A673 (cell line): ENCODE results near the gene SEMA4A. TPM values are rescaled to one million over a fixed set of nuclear protein-coding genes. Genes with fewer than 3 reads are reported as not detected.
A peak's percentile ranks its signal among the peaks of the same experiment; 100 is the strongest.

Experiments used
- BruUV-seq: library from RNA; stranded (reverse); fragments of 400-500 nt; replicated peaks from 2 replicates; lab custom pipeline; 2021; lab: Mats Ljungman, UMichigan
- CTCF ChIA-PET: fragments of 300-600 bp; sonication (Branson Sonifier 250); formaldehyde crosslinking; loops from one replicate; lab custom pipeline; 2022; ENCODE audit warnings: antibody characterized with exemption; lab: Charles Lee
- POLR2A ChIA-PET: fragments of 300-600 bp; sonication (Branson Sonifier 250); formaldehyde crosslinking; loops from one replicate; lab custom pipeline; 2022; ENCODE audit warnings: antibody characterized with exemption; ENCODE audit not compliant: low non-redundant PET; lab: Charles Lee
- DNase-seq: peaks from one replicate; pipeline ENCODE4 v3.0.0-alpha.2; 2015; ENCODE audit warnings: low spot score
- H3K27ac ChIP-seq: fragments of 200-600 bp; sonication (generic); 2 replicates; pipeline ENCODE4 v1.5.1; 2016; ENCODE audit warnings: mixed run types, low read depth, mild to moderate bottlenecking, mixed read lengths, antibody characterized with exemption, low read length; ENCODE audit not compliant: poor library complexity, severe bottlenecking
- H3K27me3 ChIP-seq: fragments of 200-600 bp; sonication (generic); replicated peaks from 2 replicates; pipeline ENCODE4 v1.6.1; 2017; ENCODE audit warnings: mixed run types, low read depth, mild to moderate bottlenecking, mixed read lengths, antibody characterized with exemption, low read length; ENCODE audit not compliant: insufficient read depth, poor library complexity
- H3K36me3 ChIP-seq: fragments of 200-600 bp; sonication (generic); 2 replicates; pipeline ENCODE4 v1.6.1; 2016; ENCODE audit warnings: mixed run types, mild to moderate bottlenecking, mixed read lengths, antibody characterized with exemption, low read length; ENCODE audit not compliant: insufficient read depth, poor library complexity, severe bottlenecking
- H3K4me1 ChIP-seq: fragments of 200-600 bp; sonication (generic); 2 replicates; pipeline ENCODE4 v1.6.1; 2017; ENCODE audit warnings: mixed run types, mild to moderate bottlenecking, mixed read lengths, antibody characterized with exemption, low read length; ENCODE audit not compliant: insufficient read depth, poor library complexity, severe bottlenecking
- H3K4me3 ChIP-seq: fragments of 200-600 bp; sonication (generic); 2 replicates; pipeline ENCODE4 v1.5.1; 2016; ENCODE audit warnings: low read depth, mixed run types, mild to moderate bottlenecking, mixed read lengths, low read length; ENCODE audit not compliant: poor library complexity, severe bottlenecking
- H3K9me3 ChIP-seq: fragments of 200-600 bp; sonication (generic); 2 replicates; pipeline ENCODE4 v1.6.1; 2016; ENCODE audit warnings: mixed run types, low read depth, mild to moderate bottlenecking, mixed read lengths, antibody characterized with exemption, low read length; ENCODE audit not compliant: poor library complexity, severe bottlenecking
- EZH2 ChIP-seq: fragments of 200-600 bp; sonication (generic); IDR thresholded peaks from 2 replicates; pipeline ENCODE4 v1.6.1; 2017; ENCODE audit warnings: borderline replicate concordance, low read depth, mild to moderate bottlenecking, mixed read lengths, antibody characterized with exemption, low read length; ENCODE audit not compliant: poor library complexity, severe bottlenecking
- intact Hi-C: fragments of 100-400 bp; cut with micrococcal nuclease; formaldehyde crosslinking; loops from one replicate; pipeline ENCODE4 v1.10.0; 2022; ENCODE audit not compliant: unreplicated experiment
- total RNA-seq: library from RNA; stranded (reverse); gene quantifications from 2 replicates; pipeline ENCODE4 v1.2.3, GENCODE V29; 2021
- TF ChIP-seq, protein P1 (sequence below): fragments of 300-800, 200-600 bp; sonication (generic); conservative IDR thresholded peaks from 2 replicates; pipeline ENCODE4 v1.5.1; 2017; ENCODE audit warnings: low read depth, mild to moderate bottlenecking, antibody characterized with exemption, low read length, moderate library complexity, mixed read lengths

The SEMA4A gene
- total RNA-seq, 1 experiment from 2014 or later = 0.77 TPM

DNA sequence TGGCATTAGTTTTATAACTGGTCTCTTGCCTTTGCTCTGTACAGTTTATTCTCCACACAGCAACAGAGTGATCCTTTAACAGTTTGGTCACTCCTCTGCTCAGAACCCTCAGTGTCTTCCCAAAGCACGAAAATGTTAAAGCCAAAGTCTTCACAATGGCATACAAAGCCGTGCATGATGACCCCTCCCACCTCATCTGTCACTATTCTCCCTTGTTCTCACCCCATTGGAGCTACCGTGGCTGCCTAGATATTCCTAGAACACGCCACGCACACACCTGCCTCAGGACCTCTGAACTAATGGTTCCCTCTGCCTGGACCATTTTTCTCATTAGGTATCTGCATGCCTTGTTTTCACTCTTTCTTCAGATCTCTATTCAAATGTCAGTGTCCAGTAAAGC is 8.6 kb upstream of the SEMA4A start:
- intact Hi-C loops = loop anchor here (10.0 kb wide), 1 partner anchor 170 kb away; no protein-coding TSS in a partner anchor
- CTCF ChIA-PET = no interaction called here
- no TSS peak for BruUV-seq
- POLR2A ChIA-PET = no interaction called here
- TF ChIP-seq, protein P1, sequence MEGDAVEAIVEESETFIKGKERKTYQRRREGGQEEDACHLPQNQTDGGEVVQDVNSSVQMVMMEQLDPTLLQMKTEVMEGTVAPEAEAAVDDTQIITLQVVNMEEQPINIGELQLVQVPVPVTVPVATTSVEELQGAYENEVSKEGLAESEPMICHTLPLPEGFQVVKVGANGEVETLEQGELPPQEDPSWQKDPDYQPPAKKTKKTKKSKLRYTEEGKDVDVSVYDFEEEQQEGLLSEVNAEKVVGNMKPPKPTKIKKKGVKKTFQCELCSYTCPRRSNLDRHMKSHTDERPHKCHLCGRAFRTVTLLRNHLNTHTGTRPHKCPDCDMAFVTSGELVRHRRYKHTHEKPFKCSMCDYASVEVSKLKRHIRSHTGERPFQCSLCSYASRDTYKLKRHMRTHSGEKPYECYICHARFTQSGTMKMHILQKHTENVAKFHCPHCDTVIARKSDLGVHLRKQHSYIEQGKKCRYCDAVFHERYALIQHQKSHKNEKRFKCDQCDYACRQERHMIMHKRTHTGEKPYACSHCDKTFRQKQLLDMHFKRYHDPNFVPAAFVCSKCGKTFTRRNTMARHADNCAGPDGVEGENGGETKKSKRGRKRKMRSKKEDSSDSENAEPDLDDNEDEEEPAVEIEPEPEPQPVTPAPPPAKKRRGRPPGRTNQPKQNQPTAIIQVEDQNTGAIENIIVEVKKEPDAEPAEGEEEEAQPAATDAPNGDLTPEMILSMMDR = no peak
- no peak for TF ChIP-seq EZH2
- no peaks in the 10 kb centered on the region for H3K36me3 ChIP-seq
- H3K27ac ChIP-seq = no peak overlapping the region
- DNase-seq = no peak
- H3K27me3 ChIP-seq = no peaks in the 10 kb centered on the region
- H3K4me1 ChIP-seq = peaks cover 10% of the 10 kb centered on the region
- H3K9me3 ChIP-seq = no peaks in the 10 kb centered on the region
- H3K4me3 ChIP-seq = no peak overlapping the region

DNA sequence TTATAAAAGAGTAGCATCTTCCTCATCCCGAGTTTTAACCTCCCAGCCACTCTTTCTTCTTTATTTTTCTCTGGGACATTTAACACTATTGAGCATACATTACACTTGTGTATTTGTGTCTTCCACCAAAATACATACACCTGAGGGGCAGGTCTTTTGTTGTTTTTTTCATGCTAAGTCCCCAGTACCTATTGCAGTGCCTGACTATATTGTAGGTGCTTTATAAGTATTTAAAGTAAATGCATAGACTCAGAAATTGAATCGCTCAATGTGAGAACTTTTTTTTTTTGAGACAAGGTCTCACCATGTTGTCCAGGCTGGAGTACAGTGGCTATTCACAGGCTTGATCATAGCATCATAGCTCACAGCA is 7.8 kb upstream of the SEMA4A start:
- CTCF ChIA-PET = interaction anchor here (0.5 to 2.7 kb wide), 7 partner anchors 39 to 131 kb away, joined by 3 to 28 read pairs (median 5); partner anchors contain the start of gene PMF1
- H3K27me3 ChIP-seq = no peaks in the 10 kb centered on the region
- DNase-seq = no peak
- TF ChIP-seq, protein P1 = no peak
- TF ChIP-seq EZH2 = no peak
- POLR2A ChIA-PET = no interaction called here
- H3K9me3 ChIP-seq = no peaks in the 10 kb centered on the region
- no peak overlapping the region for H3K4me3 ChIP-seq
- no peak overlapping the region for H3K27ac ChIP-seq
- H3K36me3 ChIP-seq = no peaks in the 10 kb centered on the region
- intact Hi-C loops = loop anchor here (1.0 to 10.0 kb wide), 2 partner anchors 80 to 169 kb away; no protein-coding TSS in a partner anchor
- no TSS peak for BruUV-seq
- H3K4me1 ChIP-seq = peaks cover 10% of the 10 kb centered on the region

DNA sequence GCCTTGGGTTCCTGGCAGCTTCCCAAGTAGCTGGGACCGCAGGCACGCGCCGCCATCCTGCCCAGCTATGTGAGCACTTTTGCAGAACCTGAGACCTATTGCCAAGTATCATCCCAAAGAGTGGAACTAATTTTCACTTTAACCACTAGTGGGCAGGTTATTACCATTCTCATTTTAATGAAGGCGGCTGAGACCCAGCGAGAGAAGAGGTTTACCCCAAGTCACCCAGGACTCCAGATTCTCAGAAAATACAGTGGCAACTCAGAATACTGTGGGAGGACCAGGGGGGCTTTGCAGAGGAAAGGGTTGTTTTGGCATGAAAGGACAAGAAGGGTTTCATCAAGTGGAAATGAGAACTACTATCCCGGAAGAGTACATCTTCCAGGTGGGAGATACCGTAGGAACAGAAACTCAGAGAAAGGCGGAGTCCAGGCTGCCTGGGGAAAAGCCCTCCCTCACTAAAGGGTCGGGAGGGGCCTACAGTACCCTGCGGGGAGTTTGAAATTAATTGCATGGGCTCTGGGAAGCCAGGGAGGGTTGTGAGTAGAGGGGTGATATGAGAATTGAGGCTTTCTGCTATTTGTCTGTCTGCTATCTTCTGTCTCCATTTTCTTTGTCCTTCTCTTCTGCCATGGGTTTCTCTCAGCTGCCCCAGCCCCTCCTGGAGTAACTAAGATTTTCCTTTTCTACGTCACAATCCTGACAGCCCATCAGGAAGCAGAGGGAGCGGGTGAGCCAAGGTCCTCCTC is 7.2 kb upstream of the SEMA4A start:
- H3K27ac ChIP-seq = no peak overlapping the region
- peak; percentile 93 for DNase-seq
- peak overlapping the region; percentile 26 for H3K4me3 ChIP-seq
- ChIA-PET CTCF (interaction anchor here (0.5 to 2.7 kb wide), 7 partner anchors 40 to 130 kb away, joined by 3 to 28 read pairs (median 5); partner anchors contain the start of gene PMF1), POLR2A (no interaction called here)
- no peaks in the 10 kb centered on the region for H3K27me3 ChIP-seq
- H3K36me3 ChIP-seq = no peaks in the 10 kb centered on the region
- BruUV-seq = no TSS peak
- H3K4me1 ChIP-seq = peaks cover 10% of the 10 kb centered on the region
- intact Hi-C loops = loop anchor here (1.0 to 10.0 kb wide), 2 partner anchors 79 to 169 kb away; no protein-coding TSS in a partner anchor
- TF ChIP-seq, protein P1 = peak; percentile 78
- TF ChIP-seq EZH2 = no peak
- H3K9me3 ChIP-seq = no peaks in the 10 kb centered on the region
